Adrenal gland (tissue), 5 donors: ENCODE data around the gene SOD1.

Experiments used
- CTCF ChIP-seq, 6 experiments: fragments of 450-650 bp in 4 of 6; fragments of 200-600 bp in 2 of 6; sonication (generic) in 1 of 6; IDR thresholded peaks; 1 replicate in 5 of 6; 2 replicates in 1 of 6; pipeline versions ENCODE4 v1.5.1 to v1.8.0; 2016 to 2021; ENCODE audit warnings: antibody characterized with exemption in 6 of 6, mild to moderate bottlenecking in 2 of 6, moderate library complexity in 1 of 6
- POLR2A ChIP-seq, 2 donors: fragments of 450-650 bp; IDR thresholded peaks; one replicate each; pipeline ENCODE4 v1.6.1; 2017; ENCODE audit warnings: antibody characterized with exemption in 2 of 2, mild to moderate bottlenecking in 2 of 2, moderate library complexity in 1 of 2
- donor health status: DM: no; HTN: no; CAD: no.

- no peak for TF ChIP-seq CTCF (IDR thresholded peaks at IDR 0.05)
- no peak for TF ChIP-seq POLR2A (IDR thresholded peaks at IDR 0.05)
Observed at GRCh38 chr21:31714741-31715365, 55.4 kb downstream of the SOD1 start.
